ENCODE results near the gene MPND. TPM values are rescaled to one million over a fixed set of nuclear protein-coding genes. Genes with fewer than 3 reads are reported as not detected.
"Not testable (repeated sequence)": the region's sequence is repeated elsewhere in the genome, so short reads cannot be mapped to it uniquely, and the experiment has no call there.

Gene MPND
- total RNA-seq, 6 donors from 2014 or later, result 7.7 to 37.1 (median 15.6) TPM

GRCh38 chr19:4328243-4328990, 14.9 kb upstream of the MPND start:
- H3K36me3 ChIP-seq, result no peaks in the 10 kb centered on the region
- peaks cover 18 to 24% (median 21%) of the 10 kb centered on the region in 4 donors for H3K4me1 ChIP-seq
- WGBS, 2 donors, result 9 to 12% methylated on average over 20 to 23 of the region's 49 CpGs
- H3K27ac ChIP-seq, result peak overlapping the region in 1 of 4 donors; percentile 61
- peak; percentile 94 to 96 for ATAC-seq (ENCODE audit: low FRiP score in 2 of 2)
- H3K27me3 ChIP-seq, result no peaks in the 10 kb centered on the region
- peak in 1 of 2 donors; percentile 18 for TF ChIP-seq POLR2AphosphoS5 (IDR thresholded peaks at IDR 0.05)
- TF ChIP-seq, protein P1, sequence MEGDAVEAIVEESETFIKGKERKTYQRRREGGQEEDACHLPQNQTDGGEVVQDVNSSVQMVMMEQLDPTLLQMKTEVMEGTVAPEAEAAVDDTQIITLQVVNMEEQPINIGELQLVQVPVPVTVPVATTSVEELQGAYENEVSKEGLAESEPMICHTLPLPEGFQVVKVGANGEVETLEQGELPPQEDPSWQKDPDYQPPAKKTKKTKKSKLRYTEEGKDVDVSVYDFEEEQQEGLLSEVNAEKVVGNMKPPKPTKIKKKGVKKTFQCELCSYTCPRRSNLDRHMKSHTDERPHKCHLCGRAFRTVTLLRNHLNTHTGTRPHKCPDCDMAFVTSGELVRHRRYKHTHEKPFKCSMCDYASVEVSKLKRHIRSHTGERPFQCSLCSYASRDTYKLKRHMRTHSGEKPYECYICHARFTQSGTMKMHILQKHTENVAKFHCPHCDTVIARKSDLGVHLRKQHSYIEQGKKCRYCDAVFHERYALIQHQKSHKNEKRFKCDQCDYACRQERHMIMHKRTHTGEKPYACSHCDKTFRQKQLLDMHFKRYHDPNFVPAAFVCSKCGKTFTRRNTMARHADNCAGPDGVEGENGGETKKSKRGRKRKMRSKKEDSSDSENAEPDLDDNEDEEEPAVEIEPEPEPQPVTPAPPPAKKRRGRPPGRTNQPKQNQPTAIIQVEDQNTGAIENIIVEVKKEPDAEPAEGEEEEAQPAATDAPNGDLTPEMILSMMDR (IDR thresholded peaks at IDR 0.05), result no peak
- no peaks in the 10 kb centered on the region for H3K9me3 ChIP-seq
- peak; percentile 89 to 97 for DNase-seq
- H3K4me3 ChIP-seq, result peak overlapping the region in 3 of 4 donors; percentile 34 to 57 (median 47)

GRCh38 chr19:4328991-4329681, 14.2 kb upstream of the MPND start:
- not testable (repeated sequence) for H3K36me3 ChIP-seq; H3K27ac ChIP-seq; H3K27me3 ChIP-seq; ATAC-seq (ENCODE audit: low FRiP score in 2 of 2); H3K9me3 ChIP-seq
- DNase-seq, result peak in 1 of 2 donors; percentile 82
- H3K4me1 ChIP-seq, result peaks cover 18 to 24% (median 21%) of the 10 kb centered on the region in 4 donors
- peak overlapping the region in 3 of 4 donors; percentile 34 to 47 (median 47) for H3K4me3 ChIP-seq
- WGBS, 2 donors, result 60 to 74% methylated on average over 34 to 35 of the region's 35 CpGs

GRCh38 chr19:4329858-4330257, 13.5 kb upstream of the MPND start:
- ATAC-seq (ENCODE audit: low FRiP score in 2 of 2), result no peak
- peaks cover 18 to 24% (median 21%) of the 10 kb centered on the region in 4 donors for H3K4me1 ChIP-seq
- H3K27ac ChIP-seq, result no peak overlapping the region
- TF ChIP-seq POLR2A (IDR thresholded peaks at IDR 0.05), result no peak
- TF ChIP-seq POLR2AphosphoS5 (IDR thresholded peaks at IDR 0.05), result no peak
- TF ChIP-seq, protein P1 (IDR thresholded peaks at IDR 0.05), result no peak
- no peak for TF ChIP-seq EP300 (IDR thresholded peaks at IDR 0.05)
- 96 to 98% methylated on average over 19 of the region's 19 CpGs for WGBS, 2 donors
- H3K36me3 ChIP-seq, result no peaks in the 10 kb centered on the region
- no peaks in the 10 kb centered on the region for H3K9me3 ChIP-seq
- no peak overlapping the region for H3K4me3 ChIP-seq
- DNase-seq, result no peak
- no peaks in the 10 kb centered on the region for H3K27me3 ChIP-seq

- no peak for ATAC-seq (ENCODE audit: low FRiP score in 2 of 2)
- H3K27me3 ChIP-seq, result no peaks in the 10 kb centered on the region
- H3K4me3 ChIP-seq, result no peak overlapping the region
- peaks cover 7 to 16% (median 9%) of the 10 kb centered on the region in 4 donors for H3K4me1 ChIP-seq
- no peaks in the 10 kb centered on the region for H3K9me3 ChIP-seq
- no peaks in the 10 kb centered on the region for H3K36me3 ChIP-seq
- DNase-seq, result no peak
- 96 to 97% methylated on average over 7 of the region's 7 CpGs for WGBS, 2 donors
- TF ChIP-seq, protein P1 (IDR thresholded peaks at IDR 0.05), result no peak
- no peak for TF ChIP-seq POLR2AphosphoS5 (IDR thresholded peaks at IDR 0.05)
- TF ChIP-seq POLR2A (IDR thresholded peaks at IDR 0.05), result no peak
- H3K27ac ChIP-seq, result no peak overlapping the region
These were observed 8.3 kb upstream of the MPND start for GRCh38 chr19:4334929-4335570.

GRCh38 chr19:4337906-4338440, 5.4 kb upstream of the MPND start:
- no peak for ATAC-seq (ENCODE audit: low FRiP score in 2 of 2)
- WGBS, 2 donors, result 16 to 18% methylated on average over 14 of the region's 14 CpGs
- peaks cover 11 to 22% (median 14%) of the 10 kb centered on the region in 4 donors for H3K4me1 ChIP-seq
- TF ChIP-seq POLR2A (IDR thresholded peaks at IDR 0.05), result no peak
- peak in 1 of 2 donors; percentile 29 for TF ChIP-seq POLR2AphosphoS5 (IDR thresholded peaks at IDR 0.05)
- TF ChIP-seq, protein P1 (IDR thresholded peaks at IDR 0.05), result no peak
- TF ChIP-seq EP300 (IDR thresholded peaks at IDR 0.05), result no peak
- DNase-seq, result peak in 1 of 2 donors; percentile 41
- H3K36me3 ChIP-seq, result no peaks in the 10 kb centered on the region
- peak overlapping the region; percentile 19 to 56 (median 50) for H3K4me3 ChIP-seq
- no peaks in the 10 kb centered on the region for H3K9me3 ChIP-seq
- no peaks in the 10 kb centered on the region for H3K27me3 ChIP-seq
- peak overlapping the region; percentile 75 to 89 (median 81) for H3K27ac ChIP-seq
